GM12801 (cell line): Measurements from ENCODE around the gene EVI5L.

Source experiments
- CTCF ChIP-seq: IDR thresholded peaks from one replicate; pipeline ENCODE4 v1.5.1; 2011; ENCODE audit warnings: control low read depth; ENCODE audit not compliant: insufficient read length; ENCODE audit errors: extremely low read depth

Gene EVI5L

GRCh38 chr19:7830823-7831222, 805 bp downstream of the EVI5L start:
- no peak for TF ChIP-seq CTCF

GRCh38 chr19:7831452-7831851, 1.4 kb downstream of the EVI5L start:
- TF ChIP-seq CTCF: no peak

- TF ChIP-seq CTCF: no peak
These were observed 2.0 kb downstream of the EVI5L start for GRCh38 chr19:7832009-7832408.

GRCh38 chr19:7832781-7833180, 2.8 kb downstream of the EVI5L start:
- no peak for TF ChIP-seq CTCF

GRCh38 chr19:7833225-7834099, 3.4 kb downstream of the EVI5L start:
- no peak for TF ChIP-seq CTCF

GRCh38 chr19:7839476-7839875, 9.5 kb downstream of the EVI5L start:
- TF ChIP-seq CTCF: no peak

- no peak for TF ChIP-seq CTCF
These were observed 10.6 kb downstream of the EVI5L start for GRCh38 chr19:7840629-7841028.
